Skin of body (tissue), 2 donors: ENCODE data around the gene DOHH. TPM values are rescaled to one million over a fixed set of nuclear protein-coding genes. Genes with fewer than 3 reads are reported as not detected.
"Not testable (repeated sequence)": the region's sequence is repeated elsewhere in the genome, so short reads cannot be mapped to it uniquely, and the experiment has no call there.

Experiments used
- DNase-seq: peaks from one replicate; lab custom pipeline; 2025; lab: John Stamatoyannopoulos, UW
- total RNA-seq: library from RNA; depleted of rRNA; stranded (reverse); fragments of >200 nt; gene quantifications from one replicate; pipeline ENCODE4 v1.2.3, GENCODE V29; 2014

The DOHH gene
- total RNA-seq, 1 donor from 2014 or later = 6.7 TPM

DNA sequence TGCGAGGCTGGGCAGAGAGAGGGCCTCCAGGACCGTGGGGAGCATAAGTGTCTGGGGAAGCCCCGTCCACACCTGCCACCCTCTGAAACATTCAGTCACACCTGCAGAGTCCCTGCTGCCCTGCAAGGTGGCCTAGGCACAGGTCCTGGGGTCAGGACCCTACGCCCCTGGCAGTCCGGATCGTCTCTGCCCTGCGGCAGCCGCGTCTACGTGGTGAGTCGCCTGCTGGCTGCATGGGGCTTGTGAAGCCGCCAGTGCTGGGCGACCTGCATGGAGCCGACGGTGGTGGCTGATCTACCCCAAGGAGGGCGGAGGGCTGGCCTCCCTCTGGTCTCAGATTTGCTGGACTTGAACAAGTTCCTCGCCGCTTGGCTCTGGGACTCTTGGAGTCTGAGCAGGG is 18.7 kb upstream of the DOHH start:
- no peak for DNase-seq

DNA sequence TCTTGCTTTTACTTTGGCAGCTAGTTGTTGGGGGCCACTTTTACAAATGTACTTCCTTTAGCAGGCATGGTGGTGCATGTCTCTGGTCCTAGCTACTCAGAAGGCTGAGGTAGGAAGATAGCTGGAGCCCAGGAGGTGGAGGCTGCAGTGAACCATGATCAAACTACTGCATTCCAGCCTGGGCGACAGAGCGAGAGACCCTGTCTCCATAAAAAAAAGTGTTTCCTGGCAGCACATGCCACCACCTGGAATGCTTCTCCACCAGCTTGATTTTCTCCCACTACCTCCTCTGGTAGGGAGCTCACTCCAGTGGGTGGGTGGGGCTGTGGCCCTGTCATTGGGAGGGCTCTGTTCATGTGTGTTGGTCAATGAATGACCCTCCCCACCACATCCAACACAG is 18.2 kb upstream of the DOHH start:
- no peak for DNase-seq

DNA sequence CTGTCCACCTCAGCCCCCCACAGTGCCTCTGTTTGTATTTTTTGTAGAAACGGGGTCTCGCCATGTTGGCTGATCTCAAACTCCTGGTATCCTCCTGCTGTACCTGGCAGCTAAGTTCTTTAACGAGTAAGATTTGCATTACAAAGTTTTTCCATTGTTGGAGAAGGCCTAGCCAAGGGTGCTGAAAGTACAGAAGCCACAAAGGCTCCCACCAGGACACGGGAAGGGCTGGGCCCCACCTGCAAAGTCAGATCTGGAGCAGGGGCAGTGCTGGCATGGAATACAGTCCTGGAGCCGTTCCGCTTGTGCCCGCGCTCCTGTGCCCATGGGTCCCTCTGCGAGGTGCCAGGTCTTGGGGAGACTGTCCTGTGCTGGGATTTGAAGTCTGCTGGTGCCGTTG is 17.8 kb upstream of the DOHH start:
- no peak for DNase-seq

DNA sequence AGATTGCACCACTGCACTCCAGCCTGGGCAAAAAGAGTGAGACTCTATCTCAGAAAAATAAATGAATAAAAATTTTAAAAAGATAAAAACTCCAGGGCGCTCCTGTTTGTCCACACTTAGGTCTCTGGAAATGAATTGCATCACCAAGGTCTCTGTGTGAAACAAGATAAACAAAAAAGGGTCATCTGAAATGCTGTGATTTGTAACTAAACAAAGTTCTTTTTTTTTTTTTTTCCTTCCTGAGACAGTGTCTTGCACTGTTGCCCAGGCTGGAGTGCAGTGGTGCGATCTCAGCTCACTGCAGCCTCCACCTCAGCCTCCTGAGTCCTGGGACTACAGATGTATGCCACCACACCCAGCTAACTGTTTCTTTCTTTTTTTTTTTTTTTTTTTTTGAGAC is 17.2 kb upstream of the DOHH start:
- no peak for DNase-seq

DNA sequence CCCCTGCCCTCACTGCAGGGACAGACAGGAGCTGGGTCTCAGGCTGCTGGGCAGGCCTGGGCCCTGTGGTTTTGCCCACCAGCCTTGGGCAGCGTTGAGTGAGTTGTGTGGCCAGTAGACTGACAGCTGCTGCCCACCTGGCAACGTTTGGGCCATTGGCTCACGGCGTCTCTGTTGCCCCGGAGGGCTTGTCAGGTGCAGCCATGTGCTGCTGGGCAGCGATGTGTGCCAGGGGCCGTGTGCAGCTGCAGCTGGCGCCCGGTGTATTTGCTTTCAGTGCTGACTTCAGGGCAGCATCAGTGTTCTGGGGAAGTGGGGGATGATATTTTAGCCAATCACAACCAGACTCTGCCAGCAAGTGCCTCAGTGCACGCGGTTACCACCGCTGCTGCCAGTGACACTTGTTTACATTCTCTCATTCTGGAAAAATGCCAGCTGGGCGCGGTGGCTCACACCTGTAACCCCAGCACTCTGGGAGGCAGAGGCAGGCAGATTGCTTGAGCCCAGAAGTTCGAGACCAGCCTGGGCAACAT is 16.3 kb upstream of the DOHH start:
- no peak for DNase-seq

DNA sequence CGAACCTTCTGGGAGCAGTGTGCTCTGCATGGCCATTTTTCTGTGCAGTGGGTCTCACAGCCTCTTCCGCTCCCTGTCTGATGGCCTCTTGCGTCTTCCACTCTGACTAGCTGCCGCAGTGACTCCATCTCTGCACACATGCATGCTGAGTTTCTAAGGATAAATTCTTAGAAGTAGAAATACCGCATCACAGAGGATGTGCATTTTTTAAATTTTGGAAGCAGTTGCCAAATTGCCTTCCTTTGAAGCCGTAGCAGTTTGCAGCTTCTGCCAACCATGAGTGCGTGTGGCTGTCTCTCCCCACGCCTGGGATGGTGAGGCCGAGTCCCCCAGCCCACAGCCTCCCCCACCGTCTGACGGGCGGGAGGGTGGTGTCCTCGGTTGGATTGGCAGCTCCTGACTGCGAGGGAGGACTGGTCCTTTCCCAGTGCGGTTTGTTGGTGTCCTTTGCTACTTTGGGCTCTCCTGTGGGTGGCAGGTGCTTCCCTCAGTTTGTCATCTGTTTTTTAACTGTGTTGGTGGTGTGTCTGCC is 15.5 kb upstream of the DOHH start:
- DNase-seq = peak; percentile 4

DNA sequence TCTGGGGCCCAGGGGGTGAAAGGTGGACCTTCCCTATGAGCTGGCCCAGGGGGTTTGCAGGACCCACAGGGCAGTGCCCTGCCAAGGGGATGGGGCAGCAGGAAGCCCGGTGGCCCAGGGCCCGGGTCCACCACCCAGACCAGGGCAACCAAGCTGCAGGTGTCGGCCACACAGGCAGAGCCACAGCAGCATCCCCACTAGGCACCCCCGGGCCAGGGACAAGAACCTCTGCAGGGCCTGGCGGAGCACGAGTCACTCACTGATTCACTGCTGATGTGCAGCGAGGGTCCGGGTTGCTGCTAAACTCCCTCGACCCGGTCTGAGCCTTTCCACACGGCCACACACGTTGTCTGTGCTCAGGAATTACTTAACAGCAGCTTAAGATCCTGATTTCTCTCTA is 14.5 kb upstream of the DOHH start:
- no peak for DNase-seq

DNA sequence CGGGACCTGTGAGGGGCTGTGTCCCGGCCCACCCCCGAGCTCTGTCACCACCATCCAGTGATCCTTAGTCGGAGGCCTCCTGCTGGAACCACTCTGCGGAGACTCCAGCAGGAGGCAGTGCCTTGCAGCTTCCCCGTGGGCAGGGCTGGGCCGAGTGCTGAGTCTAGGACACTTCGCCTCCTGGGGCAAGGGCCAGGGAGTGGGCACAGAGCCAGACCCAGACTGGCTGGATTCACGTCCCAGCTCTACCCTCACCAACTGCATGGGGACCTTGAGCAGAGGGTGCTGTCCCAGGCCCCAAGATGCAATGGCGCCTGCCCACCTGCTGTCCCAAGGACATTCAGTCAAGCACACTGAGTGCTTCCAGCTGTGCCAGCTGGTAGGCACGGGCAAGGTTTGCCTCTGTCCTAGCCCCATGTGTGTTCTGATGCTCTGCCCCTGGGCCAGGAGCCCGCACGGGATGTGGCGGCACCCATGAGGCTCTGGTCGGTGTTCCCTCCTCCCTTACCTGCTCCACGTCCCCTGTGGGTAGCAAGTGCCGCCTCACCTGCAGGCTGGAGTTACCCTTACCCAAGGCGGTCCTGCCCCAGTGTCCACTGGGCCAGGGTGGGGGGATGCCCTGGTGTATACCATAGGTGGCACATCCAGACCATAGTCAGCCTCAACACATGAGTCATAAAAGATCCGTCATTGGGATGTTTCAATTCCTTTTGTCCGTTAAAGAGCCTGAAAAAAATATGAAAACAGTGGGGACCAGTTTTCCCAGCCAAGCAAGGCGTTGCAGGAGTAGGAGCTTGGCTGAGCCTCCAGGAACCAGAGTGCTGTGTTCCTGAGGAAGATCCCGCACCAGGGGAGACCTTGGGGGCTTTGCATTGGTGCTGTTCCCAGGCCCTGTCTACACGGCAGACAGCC is 13.0 kb upstream of the DOHH start:
- no peak for DNase-seq

DNA sequence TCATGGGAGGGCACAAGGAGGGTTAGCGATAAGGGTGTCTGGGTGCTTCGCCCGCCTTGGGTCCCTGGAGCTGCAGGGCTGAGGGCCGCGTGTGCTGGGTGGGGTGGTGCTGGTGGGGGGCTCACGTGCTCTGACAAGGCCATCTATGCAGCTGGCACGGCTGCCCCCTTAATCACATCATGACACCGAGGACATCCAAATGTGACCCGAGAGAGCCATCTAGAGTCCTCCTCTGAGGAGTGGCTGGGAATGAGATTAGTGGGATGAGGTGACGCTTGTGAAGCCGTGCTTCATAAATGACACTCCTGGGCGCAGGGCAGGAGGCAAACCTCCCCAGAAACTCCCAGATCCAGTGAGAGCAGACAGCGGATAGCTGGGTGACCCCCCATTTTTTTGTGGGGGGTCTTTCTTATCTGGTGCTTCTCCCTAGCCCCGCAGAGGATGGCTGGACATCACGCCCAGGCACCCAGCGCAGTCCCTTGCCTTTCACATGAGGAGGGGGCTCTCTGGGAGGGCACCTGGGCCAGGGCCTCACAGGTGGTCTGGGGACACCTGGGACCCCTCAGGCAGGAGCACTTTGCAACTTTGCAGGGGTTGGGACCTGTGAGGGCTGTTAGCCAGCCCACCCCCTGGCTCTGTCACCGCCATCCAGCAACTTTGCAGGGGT is 12.2 kb upstream of the DOHH start:
- no peak for DNase-seq

DNA sequence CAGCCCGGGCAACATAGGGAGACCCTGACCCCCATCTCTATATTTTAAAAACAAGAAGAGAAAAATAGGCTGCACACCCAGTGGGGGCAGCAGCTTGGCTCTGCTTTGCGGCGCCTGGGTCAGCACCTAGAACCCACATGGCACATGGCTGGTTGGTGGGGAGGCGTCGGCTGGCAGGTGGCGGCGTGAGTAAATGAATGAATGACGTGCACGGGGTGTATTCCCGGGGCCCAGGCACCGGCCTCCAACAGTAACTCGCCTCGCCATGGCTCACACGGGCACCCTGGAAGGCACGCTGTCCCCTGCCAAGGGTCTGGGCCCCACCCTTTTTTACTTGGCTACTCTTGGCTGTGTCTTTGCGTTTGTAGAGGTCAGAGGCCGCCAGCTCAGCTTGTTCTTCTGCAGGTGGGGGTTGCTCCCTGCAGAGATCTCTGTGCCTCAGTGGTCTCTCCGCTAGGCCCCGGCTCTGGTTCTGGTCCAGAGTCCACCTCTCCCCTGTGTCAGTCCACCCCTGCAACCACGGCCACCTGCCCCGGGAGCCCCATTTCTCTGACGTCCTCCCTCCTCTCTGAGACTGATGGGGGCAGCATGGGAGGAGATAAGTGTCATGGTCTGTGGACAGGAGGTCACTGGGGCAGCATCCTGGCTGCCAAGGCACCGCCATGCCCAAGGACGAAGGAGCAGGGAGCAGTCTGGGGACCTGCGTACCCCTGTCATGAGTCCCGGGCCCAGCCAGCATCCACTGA is 11.2 kb upstream of the DOHH start:
- DNase-seq = no peak

DNA sequence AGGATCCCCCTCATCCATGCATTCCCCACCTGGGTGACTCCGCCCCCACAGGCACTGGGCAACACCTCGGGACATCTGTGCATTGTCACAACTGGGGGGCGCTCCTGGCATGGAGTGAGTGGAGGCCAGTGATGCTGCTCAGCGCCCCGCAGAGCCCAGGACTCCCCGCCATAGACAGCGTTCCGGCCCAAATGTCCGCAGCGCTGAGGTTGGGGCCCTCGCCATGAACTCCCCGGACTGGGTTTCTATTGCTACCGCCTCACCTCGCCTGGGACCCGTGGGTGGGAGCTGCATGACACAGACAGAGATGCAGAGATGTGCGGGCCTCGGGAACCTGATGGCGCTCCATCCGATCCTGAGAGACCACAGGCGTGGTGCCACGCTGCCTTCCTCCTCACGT is 10.3 kb upstream of the DOHH start:
- no peak for DNase-seq

DNA sequence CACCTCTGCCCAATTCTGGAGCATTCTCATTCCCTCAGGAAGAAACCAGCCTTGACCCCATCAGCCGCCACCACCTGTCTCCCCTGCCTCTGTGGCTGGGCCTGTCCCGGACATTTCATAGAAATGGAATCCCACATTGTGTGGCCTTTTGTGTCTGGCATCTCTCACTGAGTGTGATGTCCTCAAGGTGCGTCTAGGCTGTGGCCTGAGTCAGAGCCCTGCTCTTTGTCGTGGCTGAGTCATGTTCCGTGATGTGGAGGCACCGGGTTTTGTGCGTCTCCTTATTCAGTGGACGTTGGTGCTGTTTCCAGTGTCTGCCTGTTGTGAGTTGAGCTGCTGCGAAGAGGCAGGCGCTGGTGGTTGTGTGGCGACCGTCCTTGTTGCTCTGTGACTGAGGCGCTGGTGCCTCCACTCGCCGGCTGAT is 9.1 kb upstream of the DOHH start:
- DNase-seq = no peak

DNA sequence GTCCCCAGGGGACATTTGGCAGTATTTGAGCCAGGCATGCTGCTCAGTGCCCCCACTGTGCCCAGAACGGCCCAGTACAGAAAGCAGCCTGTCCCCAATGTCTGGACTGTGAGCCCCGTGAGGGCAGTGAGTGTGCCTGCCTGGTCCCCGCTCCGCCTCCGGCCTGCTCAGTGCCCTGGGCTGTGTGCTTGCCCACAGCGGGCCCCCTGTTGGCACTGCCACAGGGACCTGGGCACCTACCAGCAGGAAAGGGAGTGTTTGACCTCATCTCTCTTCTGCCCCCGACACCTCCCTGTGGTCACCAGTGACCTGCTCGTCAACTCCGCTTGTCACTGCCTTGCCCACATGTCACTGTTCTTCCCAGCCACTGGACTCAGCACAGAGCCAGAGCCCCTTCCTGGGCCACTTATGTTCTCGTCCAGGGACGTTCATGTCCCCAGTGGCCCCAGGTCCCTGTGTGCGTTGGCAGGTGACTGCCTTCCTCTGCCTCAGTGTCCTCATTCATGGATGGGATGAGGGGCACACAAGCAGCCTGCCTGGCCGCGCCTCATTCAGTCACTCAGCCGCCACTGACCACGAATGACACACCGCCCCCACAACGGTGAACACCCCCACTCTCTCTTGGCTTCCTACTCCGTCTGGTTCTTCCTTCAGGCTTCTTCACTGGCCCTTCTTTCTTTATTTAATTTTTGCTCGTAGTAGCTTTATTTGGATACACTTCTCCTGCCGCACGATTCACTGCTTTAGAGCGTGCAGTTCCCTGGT is 8.5 kb upstream of the DOHH start:
- DNase-seq = no peak

DNA sequence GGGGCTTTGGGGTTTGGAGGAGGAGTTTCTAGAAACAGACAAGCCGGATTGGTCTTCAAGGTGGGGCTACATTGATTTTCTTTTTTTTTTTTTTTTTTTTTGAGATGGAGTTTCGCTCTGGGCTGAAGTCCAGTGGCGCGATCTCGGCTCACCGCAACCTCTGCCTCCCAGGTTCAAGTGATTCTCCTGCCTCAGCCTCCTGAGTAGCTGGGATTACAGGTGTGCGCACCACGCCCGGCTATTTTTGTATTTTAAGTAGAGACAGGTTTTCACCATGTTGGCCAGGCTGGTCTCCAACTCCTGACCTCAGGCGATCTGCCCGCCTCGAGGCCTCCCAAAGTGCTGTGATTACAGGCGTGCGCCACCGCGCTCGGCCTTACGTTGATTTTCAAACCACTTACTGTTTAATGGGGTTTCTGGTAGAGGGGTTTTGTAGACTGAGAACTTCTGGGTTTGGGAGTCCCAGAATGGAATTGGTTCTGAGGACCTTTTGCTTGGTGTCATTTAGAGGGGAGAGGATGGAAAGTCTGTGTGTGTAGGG is 7.7 kb upstream of the DOHH start:
- not testable (repeated sequence) for DNase-seq

DNA sequence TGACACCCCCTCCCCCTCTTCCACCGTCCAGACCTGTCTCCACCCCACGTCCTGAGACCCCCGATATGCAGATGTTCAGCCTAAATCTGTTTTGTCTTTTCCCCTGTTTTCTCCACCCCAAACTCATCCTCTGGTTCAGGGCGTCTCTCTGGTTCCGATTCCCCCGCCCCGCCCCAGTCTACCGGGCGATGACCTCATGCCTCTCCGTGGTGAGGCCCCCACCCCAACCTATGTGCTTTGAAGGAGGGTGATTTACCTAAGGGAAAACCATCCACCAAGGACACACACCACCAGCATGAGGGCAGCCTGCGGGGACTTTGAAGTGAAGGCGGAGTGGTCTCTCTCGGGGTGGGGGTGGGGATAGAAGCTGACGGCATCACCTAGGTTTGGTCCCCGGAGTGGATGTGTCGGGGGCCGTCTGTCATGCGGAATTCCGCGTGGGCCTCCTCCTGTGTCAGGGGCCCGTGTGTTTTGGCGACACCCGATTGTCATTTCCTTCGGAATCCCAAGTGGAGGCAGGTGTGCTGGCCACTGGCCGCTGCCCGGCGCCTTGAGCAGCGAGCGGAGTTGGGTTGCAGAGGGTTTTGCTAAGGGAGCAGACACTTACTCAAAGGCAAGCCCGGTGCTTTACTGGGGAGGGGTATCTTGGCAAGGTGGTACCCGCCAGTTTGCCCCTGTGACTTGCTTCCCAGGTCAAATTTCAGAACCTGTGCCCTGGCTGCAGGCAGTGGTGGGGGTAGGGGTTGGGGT is 7.1 kb upstream of the DOHH start:
- peak; percentile 4 for DNase-seq

DNA sequence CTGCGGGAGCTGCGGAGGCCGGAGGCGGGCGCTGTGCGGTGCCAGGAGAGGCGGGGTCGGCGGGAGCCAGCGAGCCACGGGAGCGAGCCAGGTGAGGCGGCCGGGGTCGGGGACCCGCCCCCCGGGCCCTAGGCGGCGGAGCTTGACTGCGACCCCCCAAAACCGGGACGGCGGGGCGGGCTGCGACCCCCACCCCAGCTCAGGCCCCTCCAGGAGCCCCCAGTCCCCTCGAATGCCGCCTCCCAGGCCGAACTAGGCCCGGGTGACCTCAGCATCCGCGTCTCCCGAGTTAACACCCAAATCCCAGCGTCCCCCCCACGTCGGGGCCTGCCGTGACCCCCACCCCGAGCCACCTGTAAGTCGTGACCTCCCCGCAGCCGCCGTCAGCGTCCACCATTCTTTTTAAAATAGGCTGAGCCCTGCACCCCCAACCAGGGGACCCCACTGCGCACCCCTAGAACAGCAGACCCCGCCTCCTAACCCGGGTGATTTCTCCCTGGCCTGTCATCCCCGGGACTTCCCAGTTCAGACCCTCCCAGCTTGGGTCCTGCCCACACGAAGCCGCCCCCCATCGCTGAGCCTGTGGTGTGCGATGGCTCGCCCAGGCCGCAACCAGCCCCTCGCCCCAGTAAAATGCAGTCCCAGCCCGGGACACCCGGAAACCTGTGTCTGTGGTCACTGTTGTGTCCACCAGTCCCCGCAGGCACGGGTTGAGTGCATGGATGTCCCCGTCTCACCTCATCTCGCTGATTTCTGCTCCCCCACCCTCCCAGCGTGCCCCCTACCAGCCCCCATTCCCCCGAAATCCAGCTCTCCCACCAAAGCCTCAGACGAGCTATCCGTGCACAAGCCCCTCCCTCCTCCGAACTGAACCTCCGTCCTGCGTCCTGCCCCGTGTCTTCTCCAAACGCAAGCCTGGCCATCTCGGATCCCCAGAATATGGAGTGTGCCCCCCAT is 6.2 kb upstream of the DOHH start:
- DNase-seq = no peak

DNA sequence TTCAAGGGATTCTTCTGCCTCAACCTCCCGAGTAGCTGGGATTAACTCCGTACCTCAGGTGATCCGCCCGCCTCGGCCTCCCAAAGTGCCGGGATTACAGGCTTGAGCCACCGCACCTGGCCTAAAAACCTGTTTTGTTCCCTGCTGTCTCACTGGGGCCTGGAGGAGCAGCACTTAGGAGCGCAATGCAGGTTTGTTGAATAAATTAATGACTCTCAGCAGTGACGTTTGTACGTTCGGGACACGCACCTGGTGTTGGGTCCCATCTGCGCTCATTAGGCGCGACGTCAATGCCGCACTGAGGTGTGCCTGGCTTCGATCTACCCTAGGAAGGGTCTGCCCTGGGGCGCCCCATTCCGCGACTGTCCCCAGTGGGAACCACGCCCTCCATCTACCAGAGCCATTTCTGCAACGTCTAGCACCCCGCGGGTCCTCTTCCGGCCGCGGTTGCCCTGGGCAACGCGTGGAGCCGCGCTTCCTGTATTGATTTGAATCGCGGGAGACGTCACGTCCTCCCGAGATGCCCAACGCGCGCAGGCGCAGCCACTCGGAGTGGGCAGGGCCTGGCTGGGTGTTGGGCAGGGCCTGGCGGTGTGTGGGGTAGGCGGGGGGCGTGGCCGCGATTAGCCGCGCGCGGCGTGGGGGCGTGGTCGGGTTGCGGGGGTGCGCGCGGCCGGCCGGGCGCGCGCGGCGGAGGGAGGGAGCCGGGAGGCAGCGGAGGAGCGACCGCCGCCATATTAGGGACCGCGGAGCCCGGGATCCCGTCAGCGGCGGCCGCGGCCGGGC is 5.3 kb upstream of the DOHH start, which contains the start of gene FZR1:
TSS of gene FZR1 (plus strand) at position 714 of the 786 bp plus-strand sequence. CDS start 16,679 bp downstream, outside the sequence.
- peak; percentile 99 for DNase-seq

DNA sequence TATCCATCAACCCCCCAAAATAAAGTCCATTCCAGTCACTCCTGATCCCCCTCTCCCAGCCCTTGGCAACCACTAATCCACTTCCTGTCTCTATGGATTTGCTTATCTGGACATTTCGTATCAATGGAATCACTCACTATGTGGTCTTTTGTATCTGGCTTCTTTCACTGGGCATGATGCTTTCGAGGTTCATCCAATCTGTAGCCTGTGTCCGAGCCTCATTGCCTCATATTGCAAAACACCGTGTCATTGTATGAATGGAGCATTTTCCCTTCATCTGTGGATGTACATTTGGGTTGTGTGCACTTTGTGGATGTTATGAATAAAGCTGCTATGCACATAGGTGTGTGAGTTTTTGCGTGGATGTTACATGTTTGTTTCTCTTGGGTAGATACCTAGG is 4.3 kb upstream of the DOHH start:
- DNase-seq = no peak
